ENCODE data around the gene AEBP1. TPM values are rescaled to one million over a fixed set of nuclear protein-coding genes. Genes with fewer than 3 reads are reported as not detected.

Gene AEBP1
- total and polyA plus RNA-seq, 2 of the 4 experiments (the other 2 are of a cell fraction): 1.1 to 5.7 TPM

DNA sequence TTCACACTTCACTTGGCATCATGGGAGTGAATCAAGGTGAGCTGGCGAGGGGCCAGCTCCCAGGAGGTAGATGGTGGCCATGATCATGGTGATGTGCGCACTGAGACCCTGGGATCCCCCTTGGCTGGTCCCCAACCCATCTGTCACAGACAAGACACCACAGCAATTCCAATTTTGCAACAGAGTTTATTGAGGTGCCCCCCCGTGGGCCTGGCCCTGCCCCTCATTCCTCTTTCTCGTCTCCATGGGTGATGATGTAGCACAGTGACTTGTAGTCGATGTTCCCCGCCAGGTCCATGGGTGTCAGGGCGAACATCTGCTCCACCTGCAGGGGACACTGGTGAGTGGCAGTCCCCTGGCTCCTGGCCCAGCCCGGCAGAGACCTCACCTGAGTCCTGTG is 34.6 kb downstream of the AEBP1 start:
- no peak overlapping the region for H3K4ac ChIP-seq (ENCODE audit: low read depth, low read length)
- H3K27me3 ChIP-seq (ENCODE audit: control insufficient read depth, insufficient read depth, low read length): peaks cover 6% of the 10 kb centered on the region; the same call in 1 of the 2 replicates
- H2BK15ac ChIP-seq (ENCODE audit: low read depth, low read length): no peak overlapping the region
- no peak overlapping the region for H2BK20ac ChIP-seq (ENCODE audit: low read depth, low read length)
- H2AK9ac ChIP-seq (replicated peaks; ENCODE audit: low read depth, low read length, poor library complexity): no peak overlapping the region
- no peak overlapping the region for H2BK5ac ChIP-seq (ENCODE audit: low read depth, low read length, poor library complexity, severe bottlenecking)
- H3K4me3 ChIP-seq (ENCODE audit: insufficient read depth, low read depth, low read length): no peak overlapping the region
- H4K20me1 ChIP-seq (ENCODE audit: insufficient read depth, low read length): no peaks in the 10 kb centered on the region
- no peaks in the 10 kb centered on the region for H3K9me3 ChIP-seq (ENCODE audit: control insufficient read depth, insufficient read depth, low read length)
- no peak overlapping the region for H4K91ac ChIP-seq (ENCODE audit: insufficient read depth, low read depth, low read length)
- no peak overlapping the region for H3K27ac ChIP-seq (ENCODE audit: insufficient read depth, low read length)
- no peak overlapping the region for H2AK5ac ChIP-seq (ENCODE audit: low read depth, low read length)
- H3K56ac ChIP-seq (ENCODE audit: extremely low read depth, insufficient read depth, low read length): no peak overlapping the region
- BruUV-seq (replicated peaks): no TSS peak
- ChIA-PET CTCF (no interaction called here), POLR2A (ENCODE audit: unreplicated experiment) (no interaction called here)
- no peak overlapping the region for H3K23ac ChIP-seq (ENCODE audit: low read depth, low read length)
- dilution Hi-C loops (cut with HindIII; ENCODE audit: low sequenced_read_pairs, unreplicated experiment) (no loop called here), in situ Hi-C loops (cut with MboI; ENCODE audit: low sequenced_read_pairs) (no loop called here), intact Hi-C loops (cut with micrococcal nuclease) (no loop called here)
- H3K9ac ChIP-seq (ENCODE audit: low read depth, low read length): no peak overlapping the region
- H4K5ac ChIP-seq (ENCODE audit: low read depth, low read length): no peak overlapping the region
- no peak for ATAC-seq (ENCODE audit: low read depth)
- no peak for TF ChIP-seq MAFK (IDR thresholded peaks at IDR 0.05; ENCODE audit: low read depth, low read length)
- TF ChIP-seq, protein P1, sequence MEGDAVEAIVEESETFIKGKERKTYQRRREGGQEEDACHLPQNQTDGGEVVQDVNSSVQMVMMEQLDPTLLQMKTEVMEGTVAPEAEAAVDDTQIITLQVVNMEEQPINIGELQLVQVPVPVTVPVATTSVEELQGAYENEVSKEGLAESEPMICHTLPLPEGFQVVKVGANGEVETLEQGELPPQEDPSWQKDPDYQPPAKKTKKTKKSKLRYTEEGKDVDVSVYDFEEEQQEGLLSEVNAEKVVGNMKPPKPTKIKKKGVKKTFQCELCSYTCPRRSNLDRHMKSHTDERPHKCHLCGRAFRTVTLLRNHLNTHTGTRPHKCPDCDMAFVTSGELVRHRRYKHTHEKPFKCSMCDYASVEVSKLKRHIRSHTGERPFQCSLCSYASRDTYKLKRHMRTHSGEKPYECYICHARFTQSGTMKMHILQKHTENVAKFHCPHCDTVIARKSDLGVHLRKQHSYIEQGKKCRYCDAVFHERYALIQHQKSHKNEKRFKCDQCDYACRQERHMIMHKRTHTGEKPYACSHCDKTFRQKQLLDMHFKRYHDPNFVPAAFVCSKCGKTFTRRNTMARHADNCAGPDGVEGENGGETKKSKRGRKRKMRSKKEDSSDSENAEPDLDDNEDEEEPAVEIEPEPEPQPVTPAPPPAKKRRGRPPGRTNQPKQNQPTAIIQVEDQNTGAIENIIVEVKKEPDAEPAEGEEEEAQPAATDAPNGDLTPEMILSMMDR (conservative IDR thresholded peaks at IDR 0.05; ENCODE audit: low read depth, low read length): no peak
- H4K8ac ChIP-seq (ENCODE audit: low read depth in 2 of 2, low read length in 2 of 2): no peak overlapping the region
- no peak overlapping the region for H2BK120ac ChIP-seq (ENCODE audit: low read depth, low read length)
- H3K79me1 ChIP-seq (ENCODE audit: low read depth in 1 of 2, low read length in 2 of 2): no peaks in the 10 kb centered on the region
- H3K36me3 ChIP-seq (ENCODE audit: control insufficient read depth, insufficient read depth, low read length): no peaks in the 10 kb centered on the region
- no peak overlapping the region for H3K14ac ChIP-seq (replicated peaks; ENCODE audit: low read depth, low read length)
- H3K18ac ChIP-seq (ENCODE audit: low read depth, low read length): no peak overlapping the region
- H2AFZ ChIP-seq (replicated peaks; ENCODE audit: low read length, poor library complexity): no peak overlapping the region
- 81% methylated on average over 5 of the region's 8 CpGs; no CpG with 5 or more reads in 1 of the 2 experiments for WGBS, 2 experiments (ENCODE audit: extremely low coverage in 2 of 2, insufficient read length in 1 of 2)
- H3K4me2 ChIP-seq (ENCODE audit: low read depth, low read length): no peak overlapping the region
- DNase-seq: no peak
- no peaks in the 10 kb centered on the region for H3K4me1 ChIP-seq (ENCODE audit: control insufficient read depth, insufficient read depth, low read length)
- H3K9me1 ChIP-seq (ENCODE audit: insufficient read depth, low read length): no peaks in the 10 kb centered on the region
